ENCODE results near the gene SLC9A8.

DNA sequence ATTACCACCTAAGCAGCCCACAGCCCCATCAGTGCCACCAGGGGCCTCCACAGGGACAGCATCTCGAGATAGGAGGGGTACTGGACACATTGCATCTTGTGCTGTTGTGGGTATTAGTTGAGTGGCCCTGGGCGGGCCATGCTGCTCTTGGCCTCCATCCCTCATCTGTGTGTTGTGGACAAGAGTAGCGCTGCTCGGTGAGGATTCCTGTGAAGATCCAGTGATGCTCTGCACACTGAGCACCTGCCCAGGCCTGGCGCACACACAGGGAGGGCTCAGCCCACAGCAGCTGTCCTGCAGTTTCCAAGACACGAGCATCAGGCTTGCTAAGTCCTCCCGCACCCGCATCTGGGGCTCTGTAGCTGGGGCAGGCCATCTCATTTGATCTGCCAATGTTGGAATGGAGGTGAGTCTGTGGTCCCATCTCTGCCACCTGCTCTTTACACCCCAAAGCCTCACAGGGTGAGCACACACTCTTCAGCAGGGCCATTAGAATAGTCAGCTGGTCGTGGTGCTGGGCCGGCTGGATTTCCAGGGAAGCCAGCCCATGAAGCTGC is 70.7 kb downstream of the SLC9A8 start:
- TF ChIP-seq, protein P1, sequence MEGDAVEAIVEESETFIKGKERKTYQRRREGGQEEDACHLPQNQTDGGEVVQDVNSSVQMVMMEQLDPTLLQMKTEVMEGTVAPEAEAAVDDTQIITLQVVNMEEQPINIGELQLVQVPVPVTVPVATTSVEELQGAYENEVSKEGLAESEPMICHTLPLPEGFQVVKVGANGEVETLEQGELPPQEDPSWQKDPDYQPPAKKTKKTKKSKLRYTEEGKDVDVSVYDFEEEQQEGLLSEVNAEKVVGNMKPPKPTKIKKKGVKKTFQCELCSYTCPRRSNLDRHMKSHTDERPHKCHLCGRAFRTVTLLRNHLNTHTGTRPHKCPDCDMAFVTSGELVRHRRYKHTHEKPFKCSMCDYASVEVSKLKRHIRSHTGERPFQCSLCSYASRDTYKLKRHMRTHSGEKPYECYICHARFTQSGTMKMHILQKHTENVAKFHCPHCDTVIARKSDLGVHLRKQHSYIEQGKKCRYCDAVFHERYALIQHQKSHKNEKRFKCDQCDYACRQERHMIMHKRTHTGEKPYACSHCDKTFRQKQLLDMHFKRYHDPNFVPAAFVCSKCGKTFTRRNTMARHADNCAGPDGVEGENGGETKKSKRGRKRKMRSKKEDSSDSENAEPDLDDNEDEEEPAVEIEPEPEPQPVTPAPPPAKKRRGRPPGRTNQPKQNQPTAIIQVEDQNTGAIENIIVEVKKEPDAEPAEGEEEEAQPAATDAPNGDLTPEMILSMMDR (conservative IDR thresholded peaks at IDR 0.05 in 1 of 2, IDR thresholded peaks at IDR 0.05 in 1 of 2; ENCODE audit: extremely low read depth in 1 of 2, insufficient read depth in 1 of 2, low read depth in 1 of 2, low read length in 2 of 2): no peak
- TF ChIP-seq EZH2 (IDR thresholded peaks at IDR 0.05; ENCODE audit: borderline replicate concordance, low read length): no peak

Measured in mammary epithelial cell (primary cell).